Measurements from ENCODE around the gene LRRC9. TPM values are rescaled to one million over a fixed set of nuclear protein-coding genes. Genes with fewer than 3 reads are reported as not detected.

The LRRC9 gene
- total RNA-seq, 1 donor from 2014 or later: not detected

DNA sequence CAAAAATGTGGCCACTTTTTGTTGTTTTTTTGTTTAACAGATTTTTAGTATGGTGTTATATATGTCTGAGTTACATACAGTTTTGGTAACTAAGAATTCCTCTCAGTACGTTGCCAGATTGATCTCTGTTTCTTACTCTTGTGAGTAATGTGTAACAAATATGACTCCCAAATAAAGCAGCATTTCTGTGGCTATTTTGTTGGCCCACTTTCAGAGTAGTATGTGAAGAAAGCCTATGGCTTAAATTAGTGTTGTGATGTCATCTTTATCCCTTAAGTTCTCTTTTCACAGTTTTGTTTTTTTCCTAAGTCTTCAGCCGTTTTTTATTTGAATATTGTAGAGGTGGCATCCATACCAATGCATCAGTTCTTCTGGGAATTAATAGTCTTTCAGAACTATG, 182.4 kb downstream of the LRRC9 start:
- H3K27me3 ChIP-seq: no peaks in the 10 kb centered on the region
- TF ChIP-seq, protein P1, sequence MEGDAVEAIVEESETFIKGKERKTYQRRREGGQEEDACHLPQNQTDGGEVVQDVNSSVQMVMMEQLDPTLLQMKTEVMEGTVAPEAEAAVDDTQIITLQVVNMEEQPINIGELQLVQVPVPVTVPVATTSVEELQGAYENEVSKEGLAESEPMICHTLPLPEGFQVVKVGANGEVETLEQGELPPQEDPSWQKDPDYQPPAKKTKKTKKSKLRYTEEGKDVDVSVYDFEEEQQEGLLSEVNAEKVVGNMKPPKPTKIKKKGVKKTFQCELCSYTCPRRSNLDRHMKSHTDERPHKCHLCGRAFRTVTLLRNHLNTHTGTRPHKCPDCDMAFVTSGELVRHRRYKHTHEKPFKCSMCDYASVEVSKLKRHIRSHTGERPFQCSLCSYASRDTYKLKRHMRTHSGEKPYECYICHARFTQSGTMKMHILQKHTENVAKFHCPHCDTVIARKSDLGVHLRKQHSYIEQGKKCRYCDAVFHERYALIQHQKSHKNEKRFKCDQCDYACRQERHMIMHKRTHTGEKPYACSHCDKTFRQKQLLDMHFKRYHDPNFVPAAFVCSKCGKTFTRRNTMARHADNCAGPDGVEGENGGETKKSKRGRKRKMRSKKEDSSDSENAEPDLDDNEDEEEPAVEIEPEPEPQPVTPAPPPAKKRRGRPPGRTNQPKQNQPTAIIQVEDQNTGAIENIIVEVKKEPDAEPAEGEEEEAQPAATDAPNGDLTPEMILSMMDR (IDR thresholded peaks at IDR 0.05): no peak
- intact Hi-C loops (cut with DNase I): no loop called here
- no peaks in the 10 kb centered on the region for H3K4me1 ChIP-seq
- DNase-seq: no peak
- no peaks in the 10 kb centered on the region for H3K36me3 ChIP-seq
- no peaks in the 10 kb centered on the region for H3K9me3 ChIP-seq
- no peak for ATAC-seq
- no peak overlapping the region for H3K27ac ChIP-seq
- no peak overlapping the region for H3K4me3 ChIP-seq

DNA sequence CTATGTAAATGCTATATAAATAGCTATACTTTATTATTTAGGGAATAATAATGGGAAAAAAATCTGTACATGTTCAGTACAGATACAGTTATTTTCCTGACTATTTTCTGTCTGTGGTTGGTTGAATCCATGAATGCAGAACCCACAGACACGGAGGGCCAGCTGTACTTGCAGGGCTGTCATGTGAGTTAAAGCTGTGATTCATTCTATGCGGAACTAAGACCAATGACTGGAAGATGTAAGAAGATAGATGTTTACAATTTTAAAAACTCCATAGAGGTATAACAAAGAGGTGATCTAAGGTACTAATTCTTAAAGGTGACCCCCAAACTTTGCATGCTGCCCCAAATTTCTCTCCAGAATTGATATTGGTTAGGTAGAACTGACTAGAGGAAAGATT, 186.4 kb downstream of the LRRC9 start:
- TF ChIP-seq, protein P1 (IDR thresholded peaks at IDR 0.05): no peak
- no peak for DNase-seq
- no peaks in the 10 kb centered on the region for H3K27me3 ChIP-seq
- no peak overlapping the region for H3K4me3 ChIP-seq
- no peak overlapping the region for H3K27ac ChIP-seq
- no peaks in the 10 kb centered on the region for H3K9me3 ChIP-seq
- peaks cover 18% of the 10 kb centered on the region for H3K36me3 ChIP-seq
- ATAC-seq: peak; percentile 76
- intact Hi-C loops (cut with DNase I): no loop called here
- no peaks in the 10 kb centered on the region for H3K4me1 ChIP-seq

DNA sequence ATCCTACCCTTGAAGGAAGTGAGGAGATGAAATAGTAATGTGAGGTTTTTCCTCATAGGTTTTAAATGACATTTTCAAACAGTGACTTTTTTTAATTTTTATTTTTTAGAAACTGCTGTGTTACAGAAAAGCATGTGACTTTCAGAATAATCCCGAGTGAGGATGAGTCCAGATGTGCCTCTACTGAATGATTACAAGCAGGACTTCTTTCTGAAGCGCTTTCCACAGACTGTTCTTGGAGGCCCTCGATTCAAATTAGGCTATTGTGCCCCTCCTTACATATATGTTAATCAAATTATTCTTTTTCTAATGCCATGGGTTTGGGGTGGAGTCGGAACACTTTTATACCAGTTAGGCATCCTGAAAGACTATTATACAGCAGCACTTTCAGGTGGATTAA, 187.5 kb downstream of the LRRC9 start:
- no peaks in the 10 kb centered on the region for H3K4me1 ChIP-seq
- TF ChIP-seq, protein P1 (IDR thresholded peaks at IDR 0.05): no peak
- peaks cover 18% of the 10 kb centered on the region for H3K36me3 ChIP-seq
- no peaks in the 10 kb centered on the region for H3K9me3 ChIP-seq
- H3K4me3 ChIP-seq: no peak overlapping the region
- H3K27ac ChIP-seq: no peak overlapping the region
- no peak for ATAC-seq
- intact Hi-C loops (cut with DNase I): no loop called here
- H3K27me3 ChIP-seq: no peaks in the 10 kb centered on the region
- no peak for DNase-seq

DNA sequence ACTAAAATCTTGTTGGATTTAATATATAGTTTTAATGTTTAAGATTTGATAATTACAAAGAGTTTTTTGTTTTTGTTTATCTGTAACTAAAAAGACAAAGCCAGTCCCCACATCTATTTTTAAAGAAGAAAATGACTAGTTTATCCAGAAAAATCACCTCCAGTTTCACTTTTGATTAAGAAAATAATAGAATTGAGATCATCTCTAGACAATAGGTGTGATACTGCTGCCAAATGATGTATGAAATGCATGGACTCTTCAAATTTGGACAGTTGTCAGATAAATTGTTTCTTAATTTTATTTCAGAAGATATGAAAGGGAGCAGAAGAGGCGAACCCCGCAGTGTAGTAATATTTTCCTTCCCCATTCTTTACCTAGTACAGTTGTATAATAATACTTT, 191.8 kb downstream of the LRRC9 start:
- intact Hi-C loops (cut with DNase I): no loop called here
- Histone ChIP-seq H3K9me3 (no peaks in the 10 kb centered on the region), H3K36me3 (peaks cover 30% of the 10 kb centered on the region), H3K27ac (no peak overlapping the region), H3K4me1 (no peaks in the 10 kb centered on the region), H3K4me3 (no peak overlapping the region), H3K27me3 (no peaks in the 10 kb centered on the region)
- TF ChIP-seq, protein P1 (IDR thresholded peaks at IDR 0.05): no peak
- DNase-seq: no peak
- ATAC-seq: no peak

Other genes with a start within 250 kb of the LRRC9 start
- gene RTN1, start 49.4 kb upstream of the LRRC9 start, total RNA-seq: 9.6 TPM
- 39.9 TPM for gene PCNX4, start 171.8 kb downstream of the LRRC9 start, total RNA-seq
- 69.3 TPM for gene DHRS7, start 245.3 kb downstream of the LRRC9 start, total RNA-seq